ENCODE measurements around the gene CMTM1.
"Not testable (repeated sequence)": the region's sequence is repeated elsewhere in the genome, so short reads cannot be mapped to it uniquely, and the experiment has no call there.

The CMTM1 gene

DNA sequence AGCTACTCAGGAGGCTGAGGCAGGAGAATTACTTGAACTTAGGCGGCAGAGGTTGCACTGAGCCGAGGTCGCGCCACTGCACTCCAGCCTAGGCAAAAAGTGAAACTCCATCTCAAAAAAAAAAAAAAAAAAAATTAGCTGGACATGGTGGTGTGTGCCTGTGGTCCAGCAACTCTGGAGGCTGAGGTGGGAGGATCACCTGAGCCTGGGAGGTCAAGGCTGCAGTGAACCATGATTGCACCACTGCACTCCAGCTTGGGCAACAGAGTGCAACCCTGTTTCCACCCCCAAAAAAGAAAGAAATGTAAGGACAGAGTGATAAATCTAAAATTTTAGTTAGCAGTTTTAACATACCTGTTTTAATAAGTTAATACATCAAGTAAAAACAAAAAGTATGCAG is 30.3 kb downstream of the CMTM1 start:
- not testable (repeated sequence) for DNase-seq

DNA sequence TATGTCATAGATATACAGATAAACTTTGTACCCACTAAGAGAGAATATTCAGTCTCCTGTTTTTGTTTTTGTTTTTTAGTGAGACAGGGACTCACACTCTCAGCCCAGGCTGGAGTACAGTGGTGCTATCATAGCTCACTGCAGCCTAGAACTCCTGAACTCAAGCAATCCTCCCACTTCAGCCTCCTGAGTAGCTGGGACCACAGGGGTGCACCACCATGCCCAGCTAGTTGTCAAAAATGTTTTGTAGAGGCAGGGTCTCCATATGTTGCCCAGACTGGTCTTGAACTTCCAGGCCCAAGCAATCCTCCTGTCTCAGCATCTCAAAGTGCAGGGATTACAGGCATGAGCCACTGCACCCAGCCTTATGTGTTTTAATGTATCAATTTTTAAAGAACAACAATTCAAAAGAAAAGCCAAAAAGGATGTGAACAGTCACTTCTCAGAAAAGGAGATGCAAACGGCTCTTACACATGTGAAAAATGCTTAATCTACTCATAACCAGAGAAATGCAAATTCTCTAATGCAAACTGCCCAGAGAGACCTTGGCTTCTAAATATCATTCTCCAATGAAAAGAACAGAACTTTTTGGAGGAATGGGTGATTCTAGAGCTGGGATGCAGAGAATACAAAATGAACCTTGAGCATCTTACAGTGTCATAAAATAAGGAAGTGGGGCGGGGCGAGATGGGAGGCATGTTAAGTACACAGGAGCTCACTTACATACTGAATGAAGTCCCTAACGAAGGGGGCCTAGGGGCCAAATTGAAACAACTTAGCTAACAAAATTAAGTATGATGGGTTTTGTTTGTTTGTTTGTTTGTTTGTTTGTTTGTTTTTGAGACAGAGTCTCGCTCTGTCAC is 31.0 kb downstream of the CMTM1 start:
- peak; percentile 76 for DNase-seq

GRCh38 chr16:66598111-66598510 is 31.9 kb downstream of the CMTM1 start:
- DNase-seq, result peak; percentile 50

DNA sequence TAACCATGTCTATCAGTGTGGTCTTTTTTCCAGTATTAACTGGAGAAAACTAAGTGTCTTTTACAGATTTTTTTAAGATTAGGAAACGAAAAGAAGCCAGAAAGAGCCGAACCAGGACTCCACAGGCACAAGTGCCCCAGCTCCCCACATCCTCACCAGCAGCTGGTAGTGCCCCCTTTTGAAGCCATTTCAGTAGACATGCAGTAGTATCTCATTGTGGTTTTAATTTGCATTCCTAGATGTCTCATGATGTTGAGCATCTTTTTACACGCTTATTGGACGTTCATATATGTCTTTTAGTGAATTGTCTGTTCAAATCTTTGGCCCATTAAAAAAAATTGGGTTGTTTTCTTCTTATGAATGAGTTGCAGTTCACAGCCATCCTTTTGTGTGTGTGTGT is 33.5 kb downstream of the CMTM1 start:
- no peak for DNase-seq

DNA sequence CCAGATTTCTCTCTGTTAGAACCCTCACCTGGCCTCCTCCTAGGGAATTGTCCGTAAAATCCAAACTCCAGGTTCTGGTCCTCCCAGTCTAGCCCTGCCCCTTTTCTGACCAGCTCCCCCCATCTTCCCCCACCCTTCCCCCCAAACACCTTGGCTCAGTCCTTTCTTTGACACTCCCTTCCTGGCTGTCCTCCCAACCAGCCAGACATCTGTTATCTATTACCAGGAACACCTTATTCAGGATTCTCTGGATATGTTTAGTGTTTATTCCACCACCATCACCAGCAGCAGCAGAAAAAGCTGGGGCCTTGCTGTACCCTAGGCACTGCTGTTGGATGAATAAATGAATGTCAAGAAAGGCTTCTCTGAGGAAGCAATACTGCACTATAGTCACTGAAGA is 34.2 kb downstream of the CMTM1 start:
- no peak for DNase-seq

GRCh38 chr16:66601471-66601870 is 35.2 kb downstream of the CMTM1 start:
- DNase-seq, result no peak

- DNase-seq, result peak; percentile 88
Measured at GRCh38 chr16:66603537-66604375, 37.5 kb downstream of the CMTM1 start.

GRCh38 chr16:66604376-66605176 is 38.3 kb downstream of the CMTM1 start, which contains the start of gene CMTM3:
TSS of gene CMTM3 (plus strand) at chr16:66604704. CDS start at chr16:66604806, 102 bp downstream.
- DNase-seq, result peak; percentile 83

- peak; percentile 32 for DNase-seq
Measured at GRCh38 chr16:66605177-66605978, 39.1 kb downstream of the CMTM1 start.

- DNase-seq, result peak; percentile 26
Measured at GRCh38 chr16:66605979-66606751, 39.9 kb downstream of the CMTM1 start.

- DNase-seq, result peak; percentile 91
Measured at GRCh38 chr16:66608241-66609138, 42.3 kb downstream of the CMTM1 start.

DNA sequence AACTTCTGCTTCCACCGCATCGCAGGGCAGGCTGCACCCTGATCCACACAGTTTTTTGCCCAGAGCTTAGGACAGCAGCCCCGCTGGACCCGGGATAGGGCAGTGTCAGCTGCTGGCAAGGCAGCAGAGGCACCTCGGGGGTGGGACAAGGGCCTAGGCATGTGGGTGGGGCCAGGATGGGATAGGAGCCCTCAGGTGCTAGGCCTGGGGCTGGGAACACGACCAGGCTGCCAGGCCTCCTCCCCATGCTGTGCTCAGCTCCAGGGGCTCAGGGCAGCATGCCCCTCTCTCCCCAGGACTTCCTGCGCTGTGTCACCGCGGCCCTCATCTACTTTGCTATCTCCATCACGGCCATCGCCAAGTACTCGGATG is 42.9 kb downstream of the CMTM1 start:
- no peak for DNase-seq

DNA sequence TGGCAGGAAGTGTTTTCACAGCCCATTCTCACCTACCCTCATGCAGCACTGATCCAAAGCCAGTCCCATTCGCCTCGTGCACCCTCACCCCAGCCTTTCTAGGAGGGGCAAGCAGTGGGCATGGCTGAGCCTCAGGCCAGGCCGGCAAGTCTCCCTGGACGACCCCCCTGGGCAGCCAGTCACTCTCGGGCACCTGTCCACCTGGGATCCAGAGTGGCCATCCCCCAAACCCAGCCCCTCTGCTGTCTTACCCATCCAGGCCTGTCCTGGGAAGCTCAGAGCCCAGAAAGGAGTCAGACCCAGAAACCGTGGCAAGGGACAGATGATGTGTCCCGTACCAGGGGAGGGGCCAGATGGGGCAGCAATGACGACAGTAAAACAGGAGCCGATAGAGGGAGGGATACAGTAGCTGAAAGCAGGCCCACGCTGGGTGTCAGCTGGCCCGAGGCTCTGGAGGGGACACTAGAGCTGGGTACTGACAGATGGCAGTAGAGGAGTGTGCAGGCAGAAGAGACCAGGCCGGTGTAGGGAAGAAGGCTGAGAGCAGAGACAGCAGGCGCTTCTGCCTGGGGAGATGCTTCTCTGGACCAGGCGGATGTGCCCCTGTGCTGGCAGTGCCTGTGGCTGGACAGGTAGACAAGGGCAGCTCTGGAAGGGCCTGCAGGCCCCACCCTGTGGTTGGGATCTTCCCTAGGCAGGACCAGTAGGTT is 44.0 kb downstream of the CMTM1 start:
- DNase-seq, result no peak

GRCh38 chr16:66611911-66612310 is 45.7 kb downstream of the CMTM1 start:
- not testable (repeated sequence) for DNase-seq

GRCh38 chr16:66612422-66612821 is 46.2 kb downstream of the CMTM1 start:
- DNase-seq, result no peak

GRCh38 chr16:66614161-66614802 is 48.0 kb downstream of the CMTM1 start:
- no peak for DNase-seq

- DNase-seq, result no peak
Measured at GRCh38 chr16:66616169-66616568, 49.9 kb downstream of the CMTM1 start.

DNA sequence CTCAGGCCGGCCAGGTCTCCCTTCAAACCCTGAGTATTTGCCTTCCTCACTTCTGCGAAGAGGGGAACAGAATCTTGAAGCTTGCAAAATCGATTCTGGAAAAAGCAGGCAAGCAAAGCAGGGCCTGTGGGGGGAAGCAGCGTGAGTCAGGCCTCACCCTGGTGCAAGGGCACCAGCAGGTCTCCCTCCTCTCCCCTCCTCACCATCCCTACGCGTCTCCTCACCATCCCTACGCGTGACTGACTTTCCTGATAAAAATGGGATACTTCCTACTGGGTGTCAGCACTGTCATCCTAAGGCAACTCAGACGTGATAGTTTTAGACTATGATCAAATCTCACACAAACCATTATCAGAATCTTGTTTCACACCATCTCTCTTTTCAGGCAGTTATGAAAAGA is 50.4 kb downstream of the CMTM1 start:
- DNase-seq, result no peak

- no peak for DNase-seq
Measured at GRCh38 chr16:66617010-66617434, 50.8 kb downstream of the CMTM1 start.
